Measurements from ENCODE around the gene VWCE. TPM values are rescaled to one million over a fixed set of nuclear protein-coding genes. Genes with fewer than 3 reads are reported as not detected.

Gene VWCE
- total and polyA plus RNA-seq, 9 of the 15 experiments (the other 6 are each of a cell fraction or from before 2014, with no cell fraction given), result 0.06 to 1.6 (median 0.63) TPM; not detected in 1

DNA sequence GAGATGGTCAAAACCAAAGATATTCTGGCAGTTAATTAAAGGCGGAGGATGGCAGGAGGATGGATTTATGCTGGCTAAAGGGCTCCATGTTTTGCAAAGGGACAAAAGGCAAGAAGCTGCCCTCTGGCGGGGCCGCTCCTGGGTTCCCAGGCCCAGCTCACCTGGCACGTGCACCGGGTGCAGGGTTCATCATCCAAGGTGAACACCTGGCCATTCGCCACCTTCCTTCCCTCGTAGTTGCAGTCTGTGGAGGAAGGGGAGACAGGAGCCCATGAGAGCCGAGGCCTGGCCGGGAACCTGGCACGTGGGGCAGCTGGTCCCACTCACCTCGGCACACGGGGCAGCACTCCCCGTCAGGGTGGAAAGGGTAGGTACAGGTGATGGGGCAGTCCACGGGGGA is 30.3 kb downstream of the VWCE start:
- TF ChIP-seq, protein P1, sequence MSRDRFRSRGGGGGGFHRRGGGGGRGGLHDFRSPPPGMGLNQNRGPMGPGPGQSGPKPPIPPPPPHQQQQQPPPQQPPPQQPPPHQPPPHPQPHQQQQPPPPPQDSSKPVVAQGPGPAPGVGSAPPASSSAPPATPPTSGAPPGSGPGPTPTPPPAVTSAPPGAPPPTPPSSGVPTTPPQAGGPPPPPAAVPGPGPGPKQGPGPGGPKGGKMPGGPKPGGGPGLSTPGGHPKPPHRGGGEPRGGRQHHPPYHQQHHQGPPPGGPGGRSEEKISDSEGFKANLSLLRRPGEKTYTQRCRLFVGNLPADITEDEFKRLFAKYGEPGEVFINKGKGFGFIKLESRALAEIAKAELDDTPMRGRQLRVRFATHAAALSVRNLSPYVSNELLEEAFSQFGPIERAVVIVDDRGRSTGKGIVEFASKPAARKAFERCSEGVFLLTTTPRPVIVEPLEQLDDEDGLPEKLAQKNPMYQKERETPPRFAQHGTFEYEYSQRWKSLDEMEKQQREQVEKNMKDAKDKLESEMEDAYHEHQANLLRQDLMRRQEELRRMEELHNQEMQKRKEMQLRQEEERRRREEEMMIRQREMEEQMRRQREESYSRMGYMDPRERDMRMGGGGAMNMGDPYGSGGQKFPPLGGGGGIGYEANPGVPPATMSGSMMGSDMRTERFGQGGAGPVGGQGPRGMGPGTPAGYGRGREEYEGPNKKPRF (IDR thresholded peaks at IDR 0.05; ENCODE audit: low read depth, low read length), result no peak
- TF ChIP-seq FOXJ2 (tag; IDR thresholded peaks at IDR 0.05) (no peak), BCL6 (CRISPR knock-in tag; IDR thresholded peaks at IDR 0.05) (no peak), ZNF589 (CRISPR knock-in tag; IDR thresholded peaks at IDR 0.05; ENCODE audit: low read depth) (no peak), STAT5B (CRISPR knock-in tag; IDR thresholded peaks at IDR 0.05) (no peak), CHCHD3 (CRISPR knock-in tag; IDR thresholded peaks at IDR 0.05) (no peak), KLF13 (tag; IDR thresholded peaks at IDR 0.05; ENCODE audit: borderline replicate concordance, low read depth) (no peak), ZNF124 (CRISPR knock-in tag; IDR thresholded peaks at IDR 0.05) (no peak), ASH1L (IDR thresholded peaks at IDR 0.05; ENCODE audit: borderline replicate concordance, low read depth, partially characterized antibody) (no peak), CHD4 (IDR thresholded peaks at IDR 0.05; ENCODE audit: insufficient read depth, insufficient replicate concordance, low read depth, low read length, poor library complexity, severe bottlenecking) (no peak)
- TF ChIP-seq, protein P2, sequence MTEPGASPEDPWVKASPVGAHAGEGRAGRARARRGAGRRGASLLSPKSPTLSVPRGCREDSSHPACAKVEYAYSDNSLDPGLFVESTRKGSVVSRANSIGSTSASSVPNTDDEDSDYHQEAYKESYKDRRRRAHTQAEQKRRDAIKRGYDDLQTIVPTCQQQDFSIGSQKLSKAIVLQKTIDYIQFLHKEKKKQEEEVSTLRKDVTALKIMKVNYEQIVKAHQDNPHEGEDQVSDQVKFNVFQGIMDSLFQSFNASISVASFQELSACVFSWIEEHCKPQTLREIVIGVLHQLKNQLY (CRISPR knock-in tag; conservative IDR thresholded peaks at IDR 0.05), result no peak
- TF ChIP-seq, protein P3, sequence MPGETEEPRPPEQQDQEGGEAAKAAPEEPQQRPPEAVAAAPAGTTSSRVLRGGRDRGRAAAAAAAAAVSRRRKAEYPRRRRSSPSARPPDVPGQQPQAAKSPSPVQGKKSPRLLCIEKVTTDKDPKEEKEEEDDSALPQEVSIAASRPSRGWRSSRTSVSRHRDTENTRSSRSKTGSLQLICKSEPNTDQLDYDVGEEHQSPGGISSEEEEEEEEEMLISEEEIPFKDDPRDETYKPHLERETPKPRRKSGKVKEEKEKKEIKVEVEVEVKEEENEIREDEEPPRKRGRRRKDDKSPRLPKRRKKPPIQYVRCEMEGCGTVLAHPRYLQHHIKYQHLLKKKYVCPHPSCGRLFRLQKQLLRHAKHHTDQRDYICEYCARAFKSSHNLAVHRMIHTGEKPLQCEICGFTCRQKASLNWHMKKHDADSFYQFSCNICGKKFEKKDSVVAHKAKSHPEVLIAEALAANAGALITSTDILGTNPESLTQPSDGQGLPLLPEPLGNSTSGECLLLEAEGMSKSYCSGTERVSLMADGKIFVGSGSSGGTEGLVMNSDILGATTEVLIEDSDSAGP (CRISPR knock-in tag; IDR thresholded peaks at IDR 0.05), result no peak
- TF ChIP-seq, protein P4, sequence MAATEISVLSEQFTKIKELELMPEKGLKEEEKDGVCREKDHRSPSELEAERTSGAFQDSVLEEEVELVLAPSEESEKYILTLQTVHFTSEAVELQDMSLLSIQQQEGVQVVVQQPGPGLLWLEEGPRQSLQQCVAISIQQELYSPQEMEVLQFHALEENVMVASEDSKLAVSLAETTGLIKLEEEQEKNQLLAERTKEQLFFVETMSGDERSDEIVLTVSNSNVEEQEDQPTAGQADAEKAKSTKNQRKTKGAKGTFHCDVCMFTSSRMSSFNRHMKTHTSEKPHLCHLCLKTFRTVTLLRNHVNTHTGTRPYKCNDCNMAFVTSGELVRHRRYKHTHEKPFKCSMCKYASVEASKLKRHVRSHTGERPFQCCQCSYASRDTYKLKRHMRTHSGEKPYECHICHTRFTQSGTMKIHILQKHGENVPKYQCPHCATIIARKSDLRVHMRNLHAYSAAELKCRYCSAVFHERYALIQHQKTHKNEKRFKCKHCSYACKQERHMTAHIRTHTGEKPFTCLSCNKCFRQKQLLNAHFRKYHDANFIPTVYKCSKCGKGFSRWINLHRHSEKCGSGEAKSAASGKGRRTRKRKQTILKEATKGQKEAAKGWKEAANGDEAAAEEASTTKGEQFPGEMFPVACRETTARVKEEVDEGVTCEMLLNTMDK (IDR thresholded peaks at IDR 0.05; ENCODE audit: borderline replicate concordance, insufficient read depth, low read depth, low read length, poor library complexity, severe bottlenecking), result no peak
- Histone ChIP-seq H3K36me3 (ENCODE audit: control insufficient read depth, insufficient read depth, low read length) (no peaks in the 10 kb centered on the region), H4K20me1 (replicated peaks; ENCODE audit: control insufficient read depth, insufficient read depth, low read length) (no peaks in the 10 kb centered on the region), H3K9me1 (ENCODE audit: control insufficient read depth, insufficient read depth, low read length) (no peaks in the 10 kb centered on the region), H3K4me1 (replicated peaks in 1 of 2; ENCODE audit: control insufficient read depth in 2 of 2, insufficient read depth in 2 of 2, low read length in 2 of 2) (peaks cover 15 to 30% of the 10 kb centered on the region in 2 experiments; a peak in 4 of 5 replicates), H3K9me3 (replicated peaks; ENCODE audit: control insufficient read depth, insufficient read depth, low read depth, low read length) (no peaks in the 10 kb centered on the region), H3K4me2 (ENCODE audit: insufficient read depth, low read length) (no peak overlapping the region), H2AFZ (ENCODE audit: low read depth, low read length) (no peak overlapping the region), H3K27me3 (ENCODE audit: control insufficient read depth in 2 of 2, insufficient read depth in 2 of 2, low read length in 2 of 2) (no peaks in the 10 kb centered on the region), H3K79me2 (ENCODE audit: control insufficient read depth, insufficient read depth, low read length) (no peaks in the 10 kb centered on the region), H3K9ac (ENCODE audit: insufficient read depth in 1 of 2, low read depth in 2 of 2, low read length in 2 of 2) (0 out of 4 replicates have a peak overlapping the region, but pooled peaks of 1 of the 2 experiments have one; percentile 3), H3K27ac (ENCODE audit: extremely low read depth, low read depth, low read length) (no peak overlapping the region), H3K4me3 (no peak overlapping the region)
- ATAC-seq (no peak), FAIRE-seq (no peak), DNase-seq (ENCODE audit: extremely low read depth in 1 of 4, low spot score in 3 of 4) (peak in 1 of 4 experiments; percentile 3)
- intact Hi-C loops (cut with micrococcal nuclease) (no loop called here), in situ Hi-C loops (cut with MboI) (no loop called here)
- BruUV-seq (replicated peaks), result no TSS peak
- POLR2A ChIA-PET, result interaction anchor here (1.2 kb wide), 1 partner anchor 10 kb away, joined by 4 read pairs; no protein-coding TSS in a partner anchor
- CTCF ChIA-PET (ENCODE audit: low intra/inter-chr PET ratio), result no interaction called here
- WGBS (ENCODE audit: insufficient coverage, low coverage, missing lambda C conversion rate), result 76% methylated on average over 7 of the region's 14 CpGs
